GM12875 (cell line): ENCODE results near the gene PIP5K1A.

Experiments used
- H3K4me3 ChIP-seq: one replicate; pipeline ENCODE4 v1.5.1; 2011; ENCODE audit warnings: low read depth, low read length, control low read depth
- TF ChIP-seq, protein P1 (sequence below): IDR thresholded peaks from 2 replicates; pipeline ENCODE4 v1.5.1; 2011; ENCODE audit warnings: low read depth, mild to moderate bottlenecking, control low read depth, inconsistent platforms, low read length, moderate library complexity, borderline replicate concordance; ENCODE audit not compliant: insufficient read depth

The PIP5K1A gene

DNA sequence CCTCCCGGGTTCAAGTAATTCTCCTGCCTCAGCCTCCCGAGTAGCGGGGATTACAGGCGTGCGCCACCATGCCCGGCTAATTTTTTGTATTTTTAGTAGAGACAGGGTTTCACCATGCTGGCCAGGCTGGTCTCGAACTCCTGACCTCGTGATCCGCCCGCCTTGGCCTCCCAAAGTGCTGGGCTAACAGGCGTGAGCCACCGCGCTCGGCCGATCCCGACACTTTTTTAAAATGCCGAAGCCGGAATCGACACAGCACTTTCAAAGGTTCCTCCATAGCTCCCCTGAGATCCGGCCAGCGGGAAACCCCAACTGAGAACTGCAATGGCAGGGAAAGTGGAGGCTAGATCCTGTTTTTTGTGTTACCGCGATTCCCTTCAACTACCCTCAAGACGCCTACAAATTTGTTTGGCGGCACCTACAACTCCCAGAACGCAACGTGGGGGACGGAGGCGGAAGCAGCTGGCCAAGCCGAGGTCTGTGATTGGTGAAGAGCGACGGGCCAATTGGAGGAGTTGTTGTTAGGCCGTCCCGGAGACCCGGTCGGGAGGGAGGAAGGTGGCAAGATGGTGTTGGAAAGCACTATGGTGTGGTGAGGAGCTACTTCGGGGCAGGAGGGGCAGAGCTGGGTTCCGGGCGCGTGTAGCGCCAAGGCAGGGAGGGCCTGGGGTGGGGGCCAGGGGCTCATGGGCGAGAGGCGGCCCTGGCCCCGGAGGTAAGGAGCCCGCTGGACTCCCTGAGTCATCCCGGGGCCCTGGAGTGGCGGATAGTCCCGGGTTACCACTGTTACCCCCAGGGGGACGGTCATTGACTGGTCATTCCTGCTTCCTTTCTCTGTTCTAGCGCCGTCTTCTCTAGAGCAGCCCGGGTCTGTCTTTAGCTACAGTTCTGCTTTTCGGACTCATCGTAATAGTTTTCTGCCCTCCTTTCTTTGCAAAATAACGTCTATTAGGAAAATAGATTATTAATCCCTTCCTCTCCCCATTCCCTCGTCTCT lies 56.2 kb downstream of the PIP5K1A start, which contains the start of gene PSMD4:
PSMD4 (plus strand) TSS at position 518 of the 997 bp plus-strand sequence; CDS start at position 567, 49 bp downstream.
- TF ChIP-seq, protein P1, sequence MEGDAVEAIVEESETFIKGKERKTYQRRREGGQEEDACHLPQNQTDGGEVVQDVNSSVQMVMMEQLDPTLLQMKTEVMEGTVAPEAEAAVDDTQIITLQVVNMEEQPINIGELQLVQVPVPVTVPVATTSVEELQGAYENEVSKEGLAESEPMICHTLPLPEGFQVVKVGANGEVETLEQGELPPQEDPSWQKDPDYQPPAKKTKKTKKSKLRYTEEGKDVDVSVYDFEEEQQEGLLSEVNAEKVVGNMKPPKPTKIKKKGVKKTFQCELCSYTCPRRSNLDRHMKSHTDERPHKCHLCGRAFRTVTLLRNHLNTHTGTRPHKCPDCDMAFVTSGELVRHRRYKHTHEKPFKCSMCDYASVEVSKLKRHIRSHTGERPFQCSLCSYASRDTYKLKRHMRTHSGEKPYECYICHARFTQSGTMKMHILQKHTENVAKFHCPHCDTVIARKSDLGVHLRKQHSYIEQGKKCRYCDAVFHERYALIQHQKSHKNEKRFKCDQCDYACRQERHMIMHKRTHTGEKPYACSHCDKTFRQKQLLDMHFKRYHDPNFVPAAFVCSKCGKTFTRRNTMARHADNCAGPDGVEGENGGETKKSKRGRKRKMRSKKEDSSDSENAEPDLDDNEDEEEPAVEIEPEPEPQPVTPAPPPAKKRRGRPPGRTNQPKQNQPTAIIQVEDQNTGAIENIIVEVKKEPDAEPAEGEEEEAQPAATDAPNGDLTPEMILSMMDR: no peak

DNA sequence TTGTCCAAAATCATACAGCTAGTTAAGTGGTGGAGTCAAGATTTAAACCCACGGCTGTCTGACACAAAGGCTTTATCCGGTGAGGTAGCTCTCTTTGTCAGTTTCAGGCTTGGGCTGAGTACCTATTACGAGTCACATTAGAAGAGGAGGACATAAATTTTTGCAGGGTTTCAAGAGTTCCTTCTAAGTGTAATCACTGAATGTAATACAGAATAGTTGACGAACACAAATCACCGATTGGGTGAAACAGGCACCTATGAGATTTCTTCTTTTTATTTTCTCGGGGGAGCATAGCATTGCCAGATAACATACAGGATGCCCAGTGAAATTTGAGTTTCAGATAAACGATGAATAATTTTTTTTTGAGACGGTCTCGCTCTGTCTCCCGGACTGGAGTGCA lies 57.0 kb downstream of the PIP5K1A start:
- peak overlapping the region; percentile 71 for H3K4me3 ChIP-seq
- TF ChIP-seq, protein P1: no peak

More for the DNA sequence above, 56.2 kb downstream of the PIP5K1A start, which contains the start of gene PSMD4:
- peak within 1 kb of the TSS; percentile 71 for H3K4me3 ChIP-seq

DNA sequence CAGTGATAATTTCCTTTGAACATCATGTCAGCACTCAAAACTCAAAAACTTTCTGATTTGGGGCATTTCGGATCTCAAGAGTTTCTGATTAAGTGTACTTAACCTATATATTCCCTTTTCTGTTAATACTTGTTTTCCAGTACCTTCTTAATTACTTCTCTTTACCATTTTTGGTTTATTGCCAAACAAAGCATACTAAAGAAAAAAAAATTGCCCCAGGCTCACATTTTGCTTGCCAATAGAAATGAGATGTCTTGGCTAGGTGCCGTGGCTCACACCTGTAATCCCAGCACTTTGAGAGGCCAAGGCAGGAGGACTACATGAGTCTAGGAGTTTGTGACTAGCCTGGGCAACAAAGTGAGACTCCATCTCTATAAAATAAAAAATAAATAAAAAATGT lies 61.0 kb downstream of the PIP5K1A start:
- H3K4me3 ChIP-seq: no peak overlapping the region
- TF ChIP-seq, protein P1: no peak

DNA sequence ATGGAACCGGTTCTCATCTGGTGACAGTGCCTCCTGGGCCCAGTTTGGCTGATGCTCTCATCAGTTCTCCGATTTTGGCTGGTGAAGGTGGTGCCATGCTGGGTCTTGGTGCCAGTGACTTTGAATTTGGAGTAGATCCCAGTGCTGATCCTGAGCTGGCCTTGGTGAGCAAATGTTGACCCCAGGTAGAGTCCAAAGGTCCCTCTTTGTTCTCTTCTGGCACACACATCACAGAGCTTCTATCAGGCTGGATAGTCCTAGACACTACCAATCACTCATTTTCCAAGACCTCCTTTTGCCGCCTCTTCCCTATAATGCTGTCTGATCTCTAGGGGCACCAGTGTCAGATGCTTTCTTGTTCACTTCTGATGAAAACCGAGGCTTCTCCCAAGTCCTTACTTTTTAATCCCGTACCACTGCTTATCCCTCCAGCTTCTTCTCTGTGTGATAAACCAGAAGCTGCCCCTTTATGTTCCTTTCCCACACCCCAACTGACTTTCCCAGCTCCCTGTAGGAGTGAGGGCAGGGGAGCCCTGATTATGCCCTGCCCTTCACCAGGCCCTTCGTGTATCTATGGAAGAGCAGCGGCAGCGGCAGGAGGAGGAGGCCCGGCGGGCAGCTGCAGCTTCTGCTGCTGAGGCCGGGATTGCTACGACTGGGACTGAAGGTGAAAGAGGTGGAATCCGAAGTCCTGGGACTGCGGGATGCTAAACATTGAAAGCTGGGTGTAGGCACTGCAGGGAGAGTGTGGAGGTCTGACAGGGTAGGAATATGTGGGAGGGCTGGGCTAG lies 67.3 kb downstream of the PIP5K1A start:
- TF ChIP-seq, protein P1: no peak
- no peak overlapping the region for H3K4me3 ChIP-seq

DNA sequence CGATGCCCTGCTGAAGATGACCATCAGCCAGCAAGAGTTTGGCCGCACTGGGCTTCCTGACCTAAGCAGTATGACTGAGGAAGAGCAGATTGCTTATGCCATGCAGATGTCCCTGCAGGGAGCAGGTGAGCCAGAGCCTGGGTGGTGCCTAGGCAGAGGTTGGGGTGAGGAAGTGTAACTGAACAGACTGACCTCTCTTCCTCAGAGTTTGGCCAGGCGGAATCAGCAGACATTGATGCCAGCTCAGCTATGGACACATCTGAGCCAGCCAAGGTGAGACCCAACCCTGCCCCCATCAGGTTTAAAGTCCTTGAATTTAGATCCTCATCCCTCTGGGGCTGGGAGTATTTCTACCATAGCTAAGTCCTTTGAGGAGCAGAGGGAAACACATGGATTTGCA lies 68.0 kb downstream of the PIP5K1A start:
- no peak overlapping the region for H3K4me3 ChIP-seq
- TF ChIP-seq, protein P1: no peak

DNA sequence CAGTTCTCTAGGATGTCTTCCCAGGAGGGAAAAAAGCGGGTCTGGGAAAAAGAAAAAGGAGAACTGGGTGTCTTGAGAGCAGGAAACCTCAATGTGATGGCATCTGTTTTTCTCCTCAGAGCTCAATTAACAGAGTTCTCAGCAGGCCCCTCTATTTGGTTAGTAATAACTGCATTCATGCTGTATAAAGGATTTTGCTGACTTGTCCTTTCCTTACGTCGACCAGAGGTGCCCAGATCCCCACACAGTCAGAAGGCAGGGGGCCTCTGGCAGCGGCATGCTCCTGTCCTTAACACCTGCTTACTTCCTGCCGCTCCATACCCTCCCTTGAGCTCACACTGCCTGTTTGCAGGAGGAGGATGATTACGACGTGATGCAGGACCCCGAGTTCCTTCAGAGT lies 68.5 kb downstream of the PIP5K1A start:
- no peak overlapping the region for H3K4me3 ChIP-seq
- TF ChIP-seq, protein P1: no peak
